GM10248 (cell line): ENCODE measurements around the gene ALG3.

Source experiments
- CTCF ChIA-PET: fragments of 300-600 bp; sonication (Branson Sonifier 250); formaldehyde crosslinking; extraction: SDS; loops from one replicate; lab custom pipeline; 2021; ENCODE audit warnings: antibody characterized with exemption; lab: Yijun Ruan, JAX
- POLR2A ChIA-PET: fragments of 350-650 bp; sonication (Branson Sonifier 250); formaldehyde crosslinking; extraction: SDS; loops from one replicate; lab custom pipeline; 2020; ENCODE audit warnings: antibody characterized with exemption; lab: Yijun Ruan, JAX
- DNase-seq: peaks from one replicate; pipeline ENCODE4 v3.0.0; 2012; ENCODE audit errors: extremely low spot score
- TF ChIP-seq, protein P1 (sequence below): IDR thresholded peaks from 2 replicates; pipeline ENCODE4 v1.5.1; 2012; ENCODE audit warnings: mild to moderate bottlenecking, low read depth; ENCODE audit errors: extremely low read depth, missing control alignments, control extremely low read depth

The ALG3 gene

GRCh38 chr3:184229394-184230080 lies 19.2 kb downstream of the ALG3 start, which contains the start of gene VWA5B2:
Gene VWA5B2, plus strand, starts transcription at chr3:184229585. Its CDS starts 944 bp downstream, at chr3:184230529.
- DNase-seq = peak; percentile 90
- TF ChIP-seq, protein P1, sequence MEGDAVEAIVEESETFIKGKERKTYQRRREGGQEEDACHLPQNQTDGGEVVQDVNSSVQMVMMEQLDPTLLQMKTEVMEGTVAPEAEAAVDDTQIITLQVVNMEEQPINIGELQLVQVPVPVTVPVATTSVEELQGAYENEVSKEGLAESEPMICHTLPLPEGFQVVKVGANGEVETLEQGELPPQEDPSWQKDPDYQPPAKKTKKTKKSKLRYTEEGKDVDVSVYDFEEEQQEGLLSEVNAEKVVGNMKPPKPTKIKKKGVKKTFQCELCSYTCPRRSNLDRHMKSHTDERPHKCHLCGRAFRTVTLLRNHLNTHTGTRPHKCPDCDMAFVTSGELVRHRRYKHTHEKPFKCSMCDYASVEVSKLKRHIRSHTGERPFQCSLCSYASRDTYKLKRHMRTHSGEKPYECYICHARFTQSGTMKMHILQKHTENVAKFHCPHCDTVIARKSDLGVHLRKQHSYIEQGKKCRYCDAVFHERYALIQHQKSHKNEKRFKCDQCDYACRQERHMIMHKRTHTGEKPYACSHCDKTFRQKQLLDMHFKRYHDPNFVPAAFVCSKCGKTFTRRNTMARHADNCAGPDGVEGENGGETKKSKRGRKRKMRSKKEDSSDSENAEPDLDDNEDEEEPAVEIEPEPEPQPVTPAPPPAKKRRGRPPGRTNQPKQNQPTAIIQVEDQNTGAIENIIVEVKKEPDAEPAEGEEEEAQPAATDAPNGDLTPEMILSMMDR = no peak
- POLR2A ChIA-PET = no interaction called here
- CTCF ChIA-PET = interaction anchor here (1.1 to 8.6 kb wide), 6 partner anchors 10 to 334 kb away, joined by 3 to 160 read pairs (median 38); partner anchors contain the start of gene EEF1AKMT4

DNA sequence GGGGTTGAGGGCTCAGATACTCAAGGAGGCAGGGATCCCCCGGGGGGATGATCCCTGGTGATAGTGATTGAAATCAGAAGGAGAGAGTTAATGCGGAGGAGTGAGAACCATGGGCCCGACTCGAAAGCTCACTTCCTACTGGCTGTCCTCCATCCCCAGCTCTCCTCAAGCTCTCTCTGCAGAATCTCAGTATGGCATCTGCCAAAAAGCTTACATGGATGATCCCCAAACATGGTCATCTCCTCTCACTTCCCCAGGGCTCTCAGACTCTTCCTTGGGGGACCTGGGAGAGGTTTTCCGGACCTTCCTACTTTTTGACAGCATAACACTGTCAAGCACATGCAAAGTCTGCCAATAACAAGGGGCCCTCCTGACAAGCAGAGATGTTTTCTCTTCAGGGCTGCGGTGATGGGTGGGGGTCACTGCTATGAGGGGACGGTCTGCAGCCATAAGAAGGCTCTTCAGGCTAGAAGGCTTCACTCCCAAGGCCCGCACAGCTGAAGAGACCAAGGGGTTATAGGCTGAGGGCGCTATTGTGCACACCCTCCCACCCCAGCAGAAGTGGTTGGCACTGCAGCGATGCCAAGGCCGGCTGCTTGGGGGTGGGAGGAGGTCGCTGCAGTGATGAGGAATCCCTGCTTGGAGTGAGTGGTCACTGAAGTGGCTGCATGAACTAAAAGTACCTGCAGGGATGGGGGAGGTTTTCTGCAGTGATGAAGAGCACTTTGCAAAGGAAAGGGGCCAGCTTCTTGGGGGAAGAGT lies 20.2 kb downstream of the ALG3 start:
- TF ChIP-seq, protein P1 = no peak
- CTCF ChIA-PET = interaction anchor here (0.8 to 8.6 kb wide), 35 partner anchors 11 to 333 kb away, joined by 3 to 160 read pairs (median 6); partner anchors contain the start of genes ABCF3, ALG3, AP2M1 and DVL3
- peak; percentile 27 for DNase-seq
- POLR2A ChIA-PET = no interaction called here

- POLR2A ChIA-PET = no interaction called here
- peak; percentile 79 for DNase-seq
- CTCF ChIA-PET = interaction anchor here (0.6 to 8.6 kb wide), 52 partner anchors 12 to 332 kb away, joined by 3 to 160 read pairs (median 5); partner anchors contain the start of genes ABCF3, ALG3, AP2M1 and DVL3
- TF ChIP-seq, protein P1 = peak; percentile 91
These were observed 21.3 kb downstream of the ALG3 start for GRCh38 chr3:184227481-184227935.

DNA sequence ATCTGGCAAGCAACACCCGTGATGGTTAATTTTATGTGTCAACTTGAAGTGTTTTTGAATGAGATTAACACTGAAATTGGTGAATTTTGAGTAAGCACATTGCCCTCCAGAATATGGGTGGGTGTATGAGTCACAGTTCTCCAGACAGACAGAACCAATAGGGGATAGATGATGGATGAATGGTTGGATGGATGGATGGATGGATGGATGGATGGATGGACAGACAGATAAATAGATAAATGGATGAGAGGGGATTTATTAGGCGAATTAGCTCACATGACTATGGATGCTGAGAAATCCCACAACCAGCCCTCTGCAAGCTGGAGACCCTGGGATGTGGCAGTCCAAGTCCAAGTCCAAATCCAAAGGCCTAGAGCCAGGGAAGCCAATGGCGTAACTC lies 24.8 kb downstream of the ALG3 start:
- TF ChIP-seq, protein P1 = no peak
- ChIA-PET CTCF (interaction anchor here (8.6 kb wide), 1 partner anchor 13 kb away, joined by 160 read pairs; no protein-coding TSS in a partner anchor), POLR2A (no interaction called here)
- DNase-seq = no peak

GRCh38 chr3:184222521-184222920 lies 26.2 kb downstream of the ALG3 start:
- no peak for DNase-seq
- ChIA-PET CTCF (interaction anchor here (1.1 to 8.6 kb wide), 6 partner anchors 12 to 69 kb away, joined by 3 to 160 read pairs (median 4); partner anchors contain the start of gene EEF1AKMT4), POLR2A (no interaction called here)
- TF ChIP-seq, protein P1 = no peak

- ChIA-PET POLR2A (no interaction called here), CTCF (interaction anchor here (17.3 kb wide), 1 partner anchor 8 kb away, joined by 160 read pairs; the partner anchor contains the start of gene VWA5B2)
- no peak for DNase-seq
- TF ChIP-seq, protein P1 = no peak
These were observed 29.9 kb downstream of the ALG3 start for GRCh38 chr3:184218814-184219213.
